ENCODE measurements around the gene MYT1. TPM values are rescaled to one million over a fixed set of nuclear protein-coding genes. Genes with fewer than 3 reads are reported as not detected.
A peak's percentile ranks its signal among the peaks of the same experiment; 100 is the strongest.

Gene MYT1
- total RNA-seq, 1 donor from 2014 or later = not detected

- DNase-seq (ENCODE audit: low read depth) = peak; percentile 43
These were observed 48.5 kb downstream of the MYT1 start for GRCh38 chr20:64212755-64213154.

GRCh38 chr20:64214113-64214512, 49.9 kb downstream of the MYT1 start:
- no peak for DNase-seq (ENCODE audit: low read depth)

GRCh38 chr20:64214952-64215351, 50.7 kb downstream of the MYT1 start:
- DNase-seq (ENCODE audit: low read depth) = no peak

GRCh38 chr20:64216036-64216435, 51.8 kb downstream of the MYT1 start:
- DNase-seq (ENCODE audit: low read depth) = no peak

- DNase-seq (ENCODE audit: low read depth) = no peak
These were observed 52.7 kb downstream of the MYT1 start for GRCh38 chr20:64216910-64217309.

GRCh38 chr20:64217539-64218221, 53.4 kb downstream of the MYT1 start:
- no peak for DNase-seq (ENCODE audit: low read depth)

DNA sequence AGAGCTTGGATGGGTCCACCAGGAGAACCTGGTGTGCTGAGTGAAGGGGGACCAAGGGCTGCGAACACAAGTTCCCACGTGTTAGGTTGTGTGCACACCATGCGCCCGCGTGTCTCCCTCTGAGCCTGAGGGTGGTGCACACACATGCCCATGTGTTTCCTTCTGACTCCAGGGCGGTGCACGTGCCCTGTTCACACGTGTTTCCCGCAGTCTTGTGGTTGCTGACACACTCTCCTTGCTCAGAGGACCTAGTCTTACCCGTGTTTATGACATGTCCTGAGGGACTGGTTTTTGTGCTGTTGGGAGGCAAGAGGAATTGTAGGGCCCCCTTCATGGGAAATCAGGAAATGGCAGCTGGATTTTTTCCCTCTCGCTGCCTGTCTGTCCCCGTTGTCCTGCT, 55.0 kb downstream of the MYT1 start:
- no peak for DNase-seq (ENCODE audit: low read depth)

GRCh38 chr20:64219730-64220129, 55.5 kb downstream of the MYT1 start:
- no peak for DNase-seq (ENCODE audit: low read depth)

DNA sequence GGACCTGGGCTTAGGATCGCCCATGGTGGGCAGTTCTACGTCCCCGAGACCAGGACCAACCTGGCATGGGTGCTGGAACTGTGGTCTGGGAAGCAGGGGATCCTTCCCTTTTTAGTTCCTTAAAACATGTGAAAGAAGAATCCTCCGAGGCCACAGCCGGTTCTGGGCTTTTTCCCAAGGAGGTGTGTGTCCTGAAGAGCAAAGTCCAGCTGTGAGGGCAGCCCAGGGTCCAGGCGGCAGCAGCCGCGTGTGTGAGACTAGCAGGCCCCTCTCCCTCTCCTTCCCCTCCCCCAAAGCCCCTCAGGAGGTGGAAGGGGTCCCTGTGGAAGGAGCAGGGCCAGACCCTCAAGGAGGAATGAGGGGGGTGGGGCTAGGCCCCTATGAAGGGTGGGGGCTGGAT, 56.2 kb downstream of the MYT1 start:
- no peak for DNase-seq (ENCODE audit: low read depth)

- DNase-seq (ENCODE audit: low read depth) = peak; percentile 52
These were observed 56.8 kb downstream of the MYT1 start for GRCh38 chr20:64220891-64221527.

DNA sequence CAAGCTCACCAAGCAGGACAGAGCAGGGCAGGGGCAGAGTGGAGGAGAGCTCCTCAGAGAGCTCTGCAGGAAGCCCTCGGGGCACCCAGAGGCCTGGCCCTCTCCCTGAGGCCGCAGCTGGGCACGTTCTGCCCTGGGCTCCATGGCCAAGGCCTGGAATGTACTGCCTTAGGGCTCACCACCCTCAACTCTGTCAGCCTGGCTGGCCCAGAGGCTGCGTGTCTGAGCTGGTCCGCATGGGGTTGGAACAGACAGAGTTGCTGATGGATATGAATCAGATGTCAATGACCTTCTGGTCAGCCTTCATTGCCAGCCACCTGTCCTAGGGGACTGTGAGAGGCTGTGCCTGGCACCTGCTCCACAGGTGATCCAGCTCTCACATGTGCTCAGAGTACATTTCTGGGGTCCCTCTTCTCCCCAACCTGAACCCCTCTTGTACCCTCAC, 58.1 kb downstream of the MYT1 start:
- DNase-seq (ENCODE audit: low read depth) = peak; percentile 77

- DNase-seq (ENCODE audit: low read depth) = no peak
These were observed 58.7 kb downstream of the MYT1 start for GRCh38 chr20:64222851-64223525.

DNA sequence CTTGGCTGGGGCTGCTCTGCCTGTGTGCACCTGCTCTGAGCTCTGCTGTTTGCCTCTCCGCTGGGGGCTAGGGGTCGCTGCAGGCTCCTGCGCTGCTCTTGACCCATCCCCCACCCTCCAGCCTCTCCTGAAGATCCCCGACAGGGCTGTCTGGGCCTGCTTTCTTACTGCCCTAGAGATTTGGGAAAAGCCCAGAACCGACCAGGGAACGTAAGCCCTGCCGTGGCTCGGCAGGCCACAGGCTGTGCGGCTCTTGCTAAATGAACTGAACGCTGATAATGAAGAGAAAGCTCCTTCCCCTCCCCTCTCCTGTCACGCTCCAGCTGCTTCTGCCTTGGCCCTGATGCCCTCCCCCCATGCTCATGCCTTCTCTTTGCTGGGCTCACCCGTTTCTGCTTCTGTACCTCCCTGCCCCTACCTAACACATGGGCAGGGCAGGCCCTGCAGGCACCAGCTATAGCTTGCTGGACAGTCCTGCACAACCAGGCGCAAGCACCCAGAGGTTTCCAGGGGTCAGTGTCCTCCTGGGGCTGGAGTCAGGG, 59.3 kb downstream of the MYT1 start:
- DNase-seq (ENCODE audit: low read depth) = no peak

GRCh38 chr20:64224351-64225170, 60.3 kb downstream of the MYT1 start:
- DNase-seq (ENCODE audit: low read depth) = peak; percentile 86

GRCh38 chr20:64225171-64225595, 60.9 kb downstream of the MYT1 start:
- DNase-seq (ENCODE audit: low read depth) = peak; percentile 22

GRCh38 chr20:64225828-64226598, 61.8 kb downstream of the MYT1 start:
- no peak for DNase-seq (ENCODE audit: low read depth)

GRCh38 chr20:64226686-64227580, 62.7 kb downstream of the MYT1 start:
- DNase-seq (ENCODE audit: low read depth) = peak; percentile 26

GRCh38 chr20:64228086-64228653, 63.9 kb downstream of the MYT1 start:
- DNase-seq (ENCODE audit: low read depth) = no peak

All from myocyte (in vitro differentiated cells).